NCI-H1930 (cell line): ENCODE results near the gene RSRC2.
"Not testable (repeated sequence)": the region's sequence is repeated elsewhere in the genome, so short reads cannot be mapped to it uniquely, and the experiment has no call there.

Experiments
- DNase-seq, 2 experiments: peaks; one replicate each; lab custom pipeline; 2025; lab: John Stamatoyannopoulos, UW

Gene RSRC2

DNA sequence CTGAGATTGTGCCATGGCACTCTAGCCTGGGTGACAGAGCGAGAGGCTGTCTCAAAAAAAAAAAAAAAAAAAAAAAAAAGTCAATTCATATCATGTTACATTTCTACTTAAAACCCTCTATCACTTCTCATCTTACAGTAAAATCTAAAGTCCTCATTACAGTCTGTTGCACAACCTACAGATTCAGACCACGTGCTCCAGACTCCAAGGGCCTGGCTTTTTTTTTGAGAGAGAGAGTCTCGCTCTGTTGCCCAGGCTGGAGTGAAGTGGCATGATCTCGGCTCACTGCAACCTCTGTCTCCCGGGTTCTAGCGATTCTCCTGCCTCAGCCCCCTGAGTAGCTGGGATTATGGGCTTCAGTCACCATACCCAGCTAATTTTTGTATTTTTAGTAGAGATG lies 40.4 kb downstream of the RSRC2 start:
- DNase-seq, result not testable (repeated sequence)

DNA sequence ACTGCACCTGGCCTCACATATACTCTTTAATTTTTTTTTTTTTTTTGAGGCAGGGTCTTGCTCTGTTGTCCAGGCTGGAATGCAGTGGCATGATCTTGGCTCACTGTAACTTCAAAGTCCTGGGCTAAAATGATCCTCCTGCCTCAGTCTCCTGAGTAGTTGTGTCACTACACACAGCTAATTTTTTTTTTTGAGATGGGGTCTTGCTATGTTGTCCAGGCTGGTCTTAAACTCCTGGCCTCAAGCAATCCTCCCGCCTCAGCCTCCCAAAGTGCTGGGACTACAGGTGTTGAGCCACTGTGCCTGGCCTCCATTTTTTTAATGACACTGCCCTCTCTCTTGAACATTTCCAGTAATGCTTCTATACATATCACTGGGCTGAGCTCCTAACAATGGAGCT lies 42.4 kb downstream of the RSRC2 start:
- DNase-seq, result not testable (repeated sequence)

DNA sequence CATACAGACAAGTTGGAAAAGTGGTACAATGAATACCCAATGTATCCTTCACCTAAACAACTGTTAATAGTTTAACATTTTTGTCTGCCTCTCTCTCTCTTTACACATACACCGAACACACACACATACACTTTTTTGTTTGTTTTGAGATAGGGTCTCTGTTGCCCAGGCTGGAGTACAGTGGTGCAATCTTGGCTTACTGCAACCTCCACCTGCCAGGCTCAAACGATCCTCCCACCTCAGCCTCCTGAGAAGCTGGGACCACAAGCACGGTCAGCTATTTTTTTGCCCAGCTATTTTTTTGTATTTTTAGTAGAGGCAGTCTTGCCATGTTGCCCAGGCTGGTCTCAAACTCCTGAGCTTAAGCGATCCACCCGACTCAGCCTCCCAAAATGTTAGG lies 42.8 kb downstream of the RSRC2 start:
- DNase-seq, result no peak

DNA sequence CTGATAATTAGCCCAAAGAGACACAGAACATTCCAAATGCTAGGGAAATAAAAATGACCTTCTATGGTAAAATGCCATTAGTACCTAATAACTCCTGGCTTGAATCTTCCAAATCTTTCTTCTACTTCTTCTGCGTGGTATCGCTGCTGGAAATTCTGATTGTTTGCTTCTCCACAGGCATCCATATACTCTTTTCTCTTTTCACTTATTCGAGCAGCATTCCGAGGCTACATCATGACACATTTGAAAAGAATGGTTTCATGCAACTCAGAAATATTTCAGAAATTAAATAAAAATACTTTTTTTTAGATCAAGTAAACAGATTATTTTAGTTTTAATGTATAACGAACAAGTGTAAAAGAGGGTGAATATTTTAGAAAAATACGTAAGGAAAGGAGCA lies 44.9 kb downstream of the RSRC2 start:
- no peak for DNase-seq

DNA sequence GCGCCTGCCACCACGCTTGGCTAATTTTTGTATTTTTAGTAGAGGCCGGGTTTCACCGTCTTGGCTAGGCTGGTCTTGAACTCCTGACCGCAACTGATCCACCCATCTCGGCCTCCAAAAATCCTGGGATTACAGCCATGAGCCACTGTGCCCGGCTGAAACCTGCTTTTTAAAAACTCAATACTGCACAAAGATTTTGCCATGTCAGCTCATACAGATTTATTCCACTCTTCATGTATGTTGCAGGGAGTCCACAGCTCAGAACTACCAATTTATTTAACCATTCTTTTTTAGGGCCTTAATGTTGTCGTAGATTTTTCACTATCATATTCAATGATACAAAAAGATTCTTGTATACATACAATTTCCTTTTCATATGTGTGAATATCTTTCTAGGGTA lies 46.0 kb downstream of the RSRC2 start:
- no peak for DNase-seq

DNA sequence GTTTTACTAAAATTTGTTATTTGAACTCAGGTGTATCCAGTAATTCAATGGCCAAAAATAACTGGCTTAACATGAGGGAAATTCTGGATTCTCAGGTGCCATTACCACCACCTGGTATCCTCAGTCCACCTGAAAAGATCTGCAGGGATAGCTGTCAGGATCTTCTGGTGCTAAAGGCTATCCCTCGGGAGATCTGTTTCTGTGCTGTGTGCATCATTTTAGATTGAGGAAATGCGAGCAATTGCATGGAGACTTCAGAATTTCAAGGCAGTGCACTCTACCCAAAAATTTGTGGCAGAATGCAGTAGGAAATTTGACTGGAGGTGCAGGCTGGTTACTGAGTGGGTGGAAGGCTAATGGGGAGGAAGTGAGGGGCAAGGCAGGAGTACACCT lies 52.4 kb downstream of the RSRC2 start:
- DNase-seq, result no peak

DNA sequence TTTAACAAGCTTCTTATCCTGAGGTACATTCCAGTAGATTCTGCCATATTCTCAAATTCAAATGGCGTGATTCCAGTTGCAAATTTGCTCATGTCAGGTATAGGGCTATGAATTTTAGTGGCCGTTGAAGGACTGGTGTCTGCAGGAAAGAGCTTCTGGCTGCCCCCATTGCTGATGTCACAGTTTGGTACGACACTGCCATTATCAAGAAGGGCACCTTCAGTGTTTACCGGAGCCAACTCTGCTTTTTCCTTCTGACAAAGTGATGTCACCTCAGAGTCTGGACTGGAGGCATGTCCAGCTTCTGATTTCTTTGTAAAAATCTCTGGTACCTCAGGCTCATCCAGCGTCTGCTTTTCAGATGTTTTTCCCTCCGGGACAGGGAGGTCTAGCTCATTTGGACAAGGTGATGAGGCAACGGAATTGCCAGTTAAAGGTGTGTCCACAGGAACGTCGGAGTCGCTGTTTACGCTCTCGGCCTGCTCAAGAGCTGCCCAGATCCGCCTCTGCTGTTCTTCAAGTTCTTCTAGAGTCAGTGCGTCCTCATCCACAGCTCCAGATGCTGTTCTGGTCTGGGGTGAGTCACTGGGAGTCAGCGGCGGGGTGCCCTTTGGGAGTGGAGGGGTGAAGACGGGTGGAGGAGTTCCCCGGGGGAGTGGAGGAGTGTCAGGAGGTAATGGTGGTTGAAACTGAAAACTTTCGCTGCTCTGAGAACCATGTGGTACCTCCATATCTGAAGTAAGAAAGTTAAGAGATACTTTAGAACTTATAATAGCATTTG lies 53.0 kb downstream of the RSRC2 start:
- DNase-seq, result no peak

DNA sequence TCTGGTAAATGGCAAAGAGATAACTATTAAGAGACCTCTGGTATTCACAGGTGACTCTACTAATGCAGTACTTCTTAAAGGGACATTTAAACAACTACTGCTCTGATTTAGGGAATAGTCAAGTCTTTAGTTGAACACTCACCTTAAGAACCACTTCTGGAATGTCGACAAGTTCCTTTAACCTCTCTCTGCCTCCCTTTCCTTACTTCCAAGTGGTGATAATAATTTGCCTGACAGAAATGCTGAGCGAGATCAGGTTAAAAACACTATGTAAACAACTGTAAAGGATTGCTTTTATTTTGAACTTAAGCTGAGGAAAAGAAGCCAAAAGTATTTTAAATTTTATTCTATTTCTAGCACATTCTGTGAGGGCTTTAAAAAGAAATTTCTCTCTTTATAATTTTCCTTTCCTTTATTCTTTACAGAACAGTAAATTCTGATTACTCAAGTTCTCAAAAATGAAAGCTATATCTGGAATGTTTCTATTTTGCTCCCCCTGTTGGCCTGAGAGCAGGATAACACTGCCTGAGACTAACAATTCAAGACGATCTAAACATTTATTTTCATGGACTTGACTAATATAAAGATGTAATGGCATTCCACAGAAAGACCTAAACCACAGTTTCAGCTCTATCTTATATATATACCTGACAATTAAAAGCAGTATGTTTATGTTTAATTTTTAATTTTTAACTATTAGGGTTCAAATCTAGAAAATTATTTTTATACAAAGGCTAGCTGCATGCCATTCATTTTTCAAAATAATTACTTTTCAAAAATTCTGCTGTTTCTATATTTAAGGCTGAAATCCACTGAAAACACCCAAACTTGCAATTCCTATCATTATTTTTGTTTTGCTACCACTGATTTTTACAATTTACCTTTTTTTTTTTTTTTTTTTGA lies 55.2 kb downstream of the RSRC2 start:
- DNase-seq, result peak; percentile 3 to 43

DNA sequence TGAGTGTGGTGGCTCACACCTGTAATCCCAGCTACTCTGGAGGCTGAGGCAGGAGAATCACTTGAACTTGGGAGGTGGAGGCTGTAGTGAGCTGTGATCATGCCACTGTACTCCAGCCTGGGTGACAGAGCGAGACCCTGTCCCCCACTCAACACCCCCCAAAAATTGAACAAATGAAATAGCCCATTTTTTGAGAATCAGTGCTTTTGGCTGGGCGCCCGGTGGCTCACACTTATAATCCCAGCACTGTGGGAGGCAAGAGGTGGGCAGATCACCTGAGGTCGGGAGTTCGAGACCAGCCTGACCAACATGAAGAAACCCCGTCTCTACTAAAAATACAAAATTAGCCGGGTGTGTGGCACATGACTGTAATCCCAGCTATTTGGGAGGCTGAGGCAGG lies 56.2 kb downstream of the RSRC2 start:
- not testable (repeated sequence) for DNase-seq

DNA sequence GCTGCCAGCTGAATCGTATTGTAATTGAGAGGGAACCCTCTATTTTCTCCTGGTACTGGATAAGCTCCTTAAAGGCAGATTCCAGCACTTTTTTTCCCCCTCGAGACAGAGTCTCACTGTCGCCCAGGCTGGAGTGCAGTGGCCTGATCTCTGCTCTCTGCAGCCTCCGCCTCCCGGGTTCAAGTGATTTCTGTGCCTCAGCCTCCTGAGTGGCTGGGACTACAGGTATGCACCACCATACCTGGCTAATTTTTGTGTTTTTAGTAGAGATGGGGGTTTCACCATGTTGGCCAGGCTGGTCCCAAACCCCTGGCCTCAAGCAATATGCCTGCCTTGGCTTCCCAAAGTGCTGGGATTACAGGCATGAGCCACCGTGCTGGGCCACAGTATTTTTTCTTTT lies 56.9 kb downstream of the RSRC2 start:
- not testable (repeated sequence) for DNase-seq

DNA sequence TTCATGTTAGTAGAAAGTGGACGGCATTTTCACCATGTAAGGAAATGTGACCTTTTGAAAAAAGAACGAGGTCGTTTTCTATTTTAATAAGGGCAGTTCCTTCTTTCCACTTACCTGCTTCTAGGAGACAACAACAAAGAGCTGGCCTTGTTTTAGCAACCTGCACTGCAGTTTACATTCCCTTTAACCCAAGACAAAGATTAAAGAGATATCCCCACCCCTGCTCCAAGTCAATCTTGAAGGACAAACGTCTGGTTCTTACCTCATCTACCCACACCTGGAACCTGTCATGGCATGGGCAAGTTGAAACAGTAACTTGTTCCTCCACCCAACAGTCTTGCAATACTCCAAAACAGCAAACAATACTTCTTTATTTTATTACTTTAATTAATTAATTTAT lies 58.8 kb downstream of the RSRC2 start:
- no peak for DNase-seq

DNA sequence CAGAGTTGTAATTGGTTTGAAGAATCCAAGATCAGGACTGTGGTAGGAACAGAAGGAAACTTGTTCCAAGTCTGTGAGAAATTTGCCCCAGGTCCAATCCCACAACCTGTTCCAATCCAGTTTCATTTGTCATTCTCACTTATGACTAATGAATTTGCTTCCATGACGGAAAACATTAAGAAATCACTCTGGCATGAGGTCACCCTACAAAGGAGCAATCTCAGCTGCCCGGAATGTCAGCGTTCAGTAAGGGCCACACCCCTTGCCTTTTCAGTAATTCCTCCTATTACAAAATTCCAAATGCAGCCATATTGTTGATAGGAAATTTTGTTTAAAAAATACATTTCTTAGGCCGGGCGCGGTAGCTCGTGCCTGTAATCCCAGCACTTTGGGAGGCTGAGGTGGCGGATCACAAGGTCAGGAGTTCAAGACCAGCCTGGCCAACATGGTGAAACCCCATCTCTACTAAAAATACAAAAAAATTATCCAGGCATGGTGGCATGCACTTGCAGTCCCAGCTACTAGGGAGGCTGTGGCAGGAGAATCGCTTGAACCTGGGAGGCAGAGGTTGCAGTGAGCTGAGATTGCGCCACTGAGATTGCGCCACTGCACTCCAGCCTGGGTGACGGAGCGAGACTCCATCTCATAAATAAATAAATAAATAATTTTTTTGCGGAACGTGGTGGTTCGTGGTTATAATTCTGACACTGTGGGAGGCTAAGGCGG lies 62.3 kb downstream of the RSRC2 start:
- not testable (repeated sequence) for DNase-seq

DNA sequence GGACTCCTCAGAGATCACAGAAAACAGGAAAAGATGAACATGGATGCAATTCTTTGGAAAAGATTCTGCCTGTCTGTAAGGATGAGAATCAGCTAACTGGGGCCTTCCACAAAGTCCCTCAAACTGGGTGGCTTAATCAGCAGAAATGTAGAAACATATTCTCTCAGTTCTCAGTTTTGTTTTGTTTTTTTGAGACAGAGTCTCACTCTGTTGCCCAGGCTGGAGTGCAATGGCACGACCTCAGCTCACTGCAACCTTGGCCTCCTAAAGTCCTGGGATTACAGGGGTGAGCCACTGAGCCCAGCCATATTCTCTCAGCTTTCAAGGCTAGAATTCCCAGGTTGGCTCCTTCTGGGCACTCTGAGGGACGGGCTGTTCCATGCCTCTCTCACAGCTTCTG lies 66.1 kb downstream of the RSRC2 start:
- no peak for DNase-seq

DNA sequence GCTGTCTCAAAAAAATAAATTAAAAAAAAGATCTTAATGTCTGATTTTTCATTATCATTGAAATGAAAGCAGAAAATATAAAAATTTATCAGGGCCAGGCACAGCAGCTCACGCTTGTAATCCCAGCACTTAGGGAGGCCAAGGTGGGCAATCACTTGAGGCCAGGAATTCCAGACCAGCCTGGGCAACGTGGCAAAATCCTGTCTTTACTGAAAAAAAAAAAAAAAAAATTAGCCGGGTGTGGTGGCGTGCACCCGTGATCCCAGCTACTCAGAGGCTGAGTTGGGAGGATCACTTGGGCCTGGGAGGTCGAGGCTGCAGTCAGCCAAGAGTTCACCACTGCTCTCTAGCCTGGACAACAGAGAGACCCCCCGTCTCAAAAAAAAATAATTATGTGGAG lies 66.7 kb downstream of the RSRC2 start:
- DNase-seq, result no peak

DNA sequence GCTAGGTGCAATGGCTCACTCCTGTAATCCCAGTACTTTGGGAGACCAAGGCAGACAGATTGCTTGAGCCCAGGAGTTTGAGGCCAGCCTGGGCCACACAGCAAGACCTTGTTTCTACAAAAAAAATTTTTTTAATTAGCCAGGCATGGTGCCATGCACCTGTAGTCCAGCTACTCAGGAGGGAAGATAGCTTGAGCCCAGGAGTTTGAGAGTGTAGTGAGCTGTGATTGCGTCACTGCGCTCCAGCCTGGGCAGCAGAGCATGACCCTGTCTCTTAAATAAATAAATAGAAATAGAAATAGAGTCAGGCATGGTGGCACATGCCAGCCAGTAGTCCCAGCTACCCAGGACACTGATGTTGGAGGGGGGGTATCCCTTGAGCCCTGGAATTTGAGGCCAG lies 67.5 kb downstream of the RSRC2 start:
- DNase-seq, result no peak

DNA sequence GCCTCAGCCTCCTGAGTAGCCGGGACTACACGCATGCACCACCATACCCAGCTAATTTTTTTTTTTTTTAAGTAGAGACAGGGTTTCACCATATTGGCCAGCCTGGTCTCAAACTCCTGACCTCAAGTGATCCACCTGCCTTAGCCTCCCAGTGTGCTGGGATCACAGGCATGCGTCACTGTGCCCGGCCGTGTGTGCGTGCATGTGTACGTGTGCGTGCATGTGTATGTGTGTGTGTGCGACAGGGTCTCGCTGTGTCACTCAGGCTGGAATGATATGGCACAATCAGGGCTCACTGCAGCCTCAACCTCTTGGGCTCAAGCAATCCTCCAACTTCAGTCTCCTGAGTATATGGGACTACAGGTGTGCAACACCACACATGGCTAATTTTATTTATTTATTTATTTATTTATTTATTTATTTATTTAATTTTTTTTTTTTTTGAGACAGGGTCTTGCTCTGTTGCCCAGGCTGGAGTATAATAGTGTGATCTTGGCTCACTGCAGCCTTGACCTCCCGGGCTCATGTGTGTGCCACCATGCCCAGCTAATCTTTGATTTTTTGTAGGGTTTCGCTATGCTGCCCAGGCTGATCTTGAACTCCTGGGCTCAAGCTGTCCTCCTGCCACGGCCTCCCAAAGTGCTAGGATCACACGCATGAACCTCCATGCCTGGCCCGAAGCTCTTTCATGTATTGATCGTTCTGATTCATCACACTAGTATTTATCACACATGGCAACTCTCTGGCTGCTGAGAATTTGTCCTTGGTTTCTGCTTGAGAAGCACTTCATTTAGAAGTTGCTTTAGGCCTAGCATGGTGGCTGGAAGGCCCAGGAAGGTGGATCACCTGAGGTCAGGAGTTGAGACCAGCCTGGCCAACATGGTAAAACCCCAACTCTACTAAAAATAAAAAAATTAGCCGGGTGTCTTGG lies 68.4 kb downstream of the RSRC2 start:
- DNase-seq, result no peak

DNA sequence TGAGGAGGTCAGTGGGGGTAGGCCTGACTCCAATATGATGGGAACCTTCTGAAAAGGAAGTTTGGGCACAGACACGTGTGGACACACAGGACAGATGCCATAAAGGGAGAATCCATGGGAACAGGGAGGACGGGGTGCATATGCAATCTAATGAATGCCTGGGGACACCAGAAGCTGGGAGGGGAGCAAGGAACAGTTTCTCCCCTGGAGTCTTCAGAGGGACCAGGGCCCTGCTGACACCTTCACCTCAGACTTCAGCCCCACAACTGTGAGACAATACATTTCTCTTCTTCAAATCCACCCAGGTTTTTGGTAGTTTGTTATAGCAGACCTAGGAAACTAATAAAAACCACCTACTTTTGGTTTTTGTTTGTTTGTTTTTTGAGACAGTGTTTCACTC lies 69.1 kb downstream of the RSRC2 start:
- DNase-seq, result no peak

DNA sequence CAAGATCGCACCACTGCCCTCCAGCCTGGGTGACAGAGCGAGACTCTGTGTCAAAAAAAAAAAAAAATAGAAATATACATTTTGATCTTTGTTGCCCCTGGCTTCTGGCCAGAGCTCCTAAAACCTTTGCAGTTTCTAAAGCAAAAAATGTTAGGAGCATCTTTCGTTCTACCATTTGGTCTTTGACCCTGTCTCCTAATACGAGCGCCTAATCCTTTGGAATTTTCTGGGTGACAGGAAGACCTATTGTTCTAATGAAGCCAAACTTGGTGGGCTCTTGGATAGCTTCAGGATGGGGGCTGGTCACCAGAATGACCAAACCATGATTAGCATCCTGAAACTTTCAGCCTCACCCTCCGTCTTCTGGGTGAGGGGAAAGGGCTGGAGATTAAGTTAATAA lies 72.0 kb downstream of the RSRC2 start:
- DNase-seq, result no peak

DNA sequence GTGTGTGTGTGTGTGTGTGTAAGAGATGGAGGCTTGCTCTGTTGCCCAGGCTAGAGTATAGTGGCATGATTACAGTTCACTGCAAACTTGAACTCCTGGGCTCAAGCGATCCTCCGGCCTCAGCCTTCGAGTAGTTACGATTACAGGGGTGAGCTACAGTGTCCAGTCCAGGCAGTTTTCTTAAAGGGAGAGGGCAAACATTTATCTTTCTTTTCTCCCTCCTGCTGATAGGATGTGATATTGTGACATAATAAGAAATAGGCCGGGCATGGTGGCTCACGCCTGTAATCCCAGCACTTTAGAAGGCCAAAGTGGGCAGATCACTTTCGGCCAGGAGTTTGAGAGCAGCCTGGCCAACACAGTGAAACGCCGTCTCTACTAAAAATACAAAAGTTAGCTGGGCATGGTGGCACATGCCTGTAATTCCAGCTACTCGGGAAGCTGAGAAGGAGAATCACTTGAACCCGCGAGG lies 72.5 kb downstream of the RSRC2 start:
- no peak for DNase-seq
